ENCODE measurements around the gene HCST.

GRCh38 chr19:35856546-35857149, 45.7 kb upstream of the HCST start, which contains the start of gene KIRREL2:
- TF ChIP-seq EZH2phosphoT487 (IDR thresholded peaks at IDR 0.05; ENCODE audit: borderline replicate concordance, low read length) (no peak), CTCF (conservative IDR thresholded peaks at IDR 0.05; ENCODE audit: low read depth, low read length) (no peak)
